Hepatocyte (in vitro differentiated cells): ENCODE results near the gene MRPL38.

Source experiments
- EZH2phosphoT487 ChIP-seq: fragments of 200-600 bp; sonication (generic); IDR thresholded peaks from one replicate; pipeline ENCODE4 v1.6.1; 2018; ENCODE audit warnings: antibody characterized with exemption, mild to moderate bottlenecking, low read depth, moderate library complexity; ENCODE audit not compliant: unreplicated experiment, severe bottlenecking
- TF ChIP-seq, protein P1 (sequence below): fragments of 200-600 bp; sonication (generic); IDR thresholded peaks from 2 replicates; pipeline ENCODE4 v1.5.1; 2016; ENCODE audit warnings: antibody characterized with exemption, mild to moderate bottlenecking; ENCODE audit not compliant: poor library complexity

DNA sequence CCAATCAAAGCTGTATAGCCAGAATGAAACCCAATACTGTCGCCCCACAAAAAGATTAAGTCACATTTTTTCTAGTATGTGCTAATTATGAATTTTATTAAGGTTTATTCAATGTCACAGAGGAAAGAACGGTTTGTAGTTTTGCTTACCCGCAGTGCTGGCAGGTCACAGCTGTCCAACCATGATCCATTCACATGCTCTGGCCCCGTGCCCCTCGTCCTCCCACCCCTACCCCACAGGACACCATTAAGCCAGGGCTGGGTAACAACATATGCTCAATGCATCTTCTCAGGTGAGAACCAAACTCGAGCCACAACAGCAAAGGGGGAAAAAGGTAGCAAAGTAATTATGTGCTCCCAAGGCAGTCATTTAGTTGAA, 36.7 kb upstream of the MRPL38 start:
- no peak for TF ChIP-seq EZH2phosphoT487
- TF ChIP-seq, protein P1, sequence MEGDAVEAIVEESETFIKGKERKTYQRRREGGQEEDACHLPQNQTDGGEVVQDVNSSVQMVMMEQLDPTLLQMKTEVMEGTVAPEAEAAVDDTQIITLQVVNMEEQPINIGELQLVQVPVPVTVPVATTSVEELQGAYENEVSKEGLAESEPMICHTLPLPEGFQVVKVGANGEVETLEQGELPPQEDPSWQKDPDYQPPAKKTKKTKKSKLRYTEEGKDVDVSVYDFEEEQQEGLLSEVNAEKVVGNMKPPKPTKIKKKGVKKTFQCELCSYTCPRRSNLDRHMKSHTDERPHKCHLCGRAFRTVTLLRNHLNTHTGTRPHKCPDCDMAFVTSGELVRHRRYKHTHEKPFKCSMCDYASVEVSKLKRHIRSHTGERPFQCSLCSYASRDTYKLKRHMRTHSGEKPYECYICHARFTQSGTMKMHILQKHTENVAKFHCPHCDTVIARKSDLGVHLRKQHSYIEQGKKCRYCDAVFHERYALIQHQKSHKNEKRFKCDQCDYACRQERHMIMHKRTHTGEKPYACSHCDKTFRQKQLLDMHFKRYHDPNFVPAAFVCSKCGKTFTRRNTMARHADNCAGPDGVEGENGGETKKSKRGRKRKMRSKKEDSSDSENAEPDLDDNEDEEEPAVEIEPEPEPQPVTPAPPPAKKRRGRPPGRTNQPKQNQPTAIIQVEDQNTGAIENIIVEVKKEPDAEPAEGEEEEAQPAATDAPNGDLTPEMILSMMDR = no peak
